Peyer's patch (tissue), 4 donors: ENCODE measurements around the gene CSRP1. TPM values are rescaled to one million over a fixed set of nuclear protein-coding genes. Genes with fewer than 3 reads are reported as not detected.

Experiments
- DNase-seq, 3 donors: peaks; one replicate each; pipeline ENCODE4 v3.0.0-alpha.2; 2017 to 2019
- H3K27ac ChIP-seq, 4 donors: fragments of 200-600 bp; sonication (generic); one replicate each; pipeline ENCODE4 v1.5.1; 2016 to 2019
- H3K27me3 ChIP-seq, 2 donors: fragments of 200-600 bp; sonication (generic); one replicate each; pipeline ENCODE4 v1.5.1; 2019
- H3K36me3 ChIP-seq, 3 donors: fragments of 200-600 bp; sonication (generic); one replicate each; pipeline ENCODE4 v1.5.1; 2016 to 2019
- H3K4me1 ChIP-seq, 4 donors: fragments of 200-600 bp; sonication (generic); one replicate each; pipeline ENCODE4 v1.5.1; 2016 to 2019
- H3K4me3 ChIP-seq, 4 donors: fragments of 200-600 bp; sonication (generic); 1 replicate in 3 of 4; 2 replicates in 1 of 4; pipeline ENCODE4 v1.5.1; 2016 to 2019; ENCODE audit warnings: mild to moderate bottlenecking in 1 of 4
- H3K9me3 ChIP-seq, 4 donors: fragments of 200-600 bp; sonication (generic); one replicate each; pipeline ENCODE4 v1.5.1; 2016 to 2019; ENCODE audit warnings: mild to moderate bottlenecking in 1 of 4
- CTCF ChIP-seq, 6 experiments: fragments of 450-650 bp in 4 of 6; fragments of 200-600 bp in 2 of 6; sonication (generic) in 1 of 6; IDR thresholded peaks; one replicate each; pipeline ENCODE4 v1.5.1; 2017 to 2019; ENCODE audit warnings: antibody characterized with exemption in 6 of 6, mild to moderate bottlenecking in 3 of 6, moderate library complexity in 1 of 6
- POLR2A ChIP-seq, 2 donors: fragments of 450-650 bp; IDR thresholded peaks; one replicate each; pipeline ENCODE4 v1.5.1; 2017; ENCODE audit warnings: antibody characterized with exemption in 2 of 2, mild to moderate bottlenecking in 2 of 2, moderate library complexity in 2 of 2
- total RNA-seq, 4 donors: library from RNA; depleted of rRNA; stranded (reverse); fragments of >200 nt; gene quantifications; one replicate each; pipeline ENCODE4 v1.1.0, GENCODE V29; 2016

CSRP1 gene
- total RNA-seq, 4 donors from 2014 or later, result 139 to 306 (median 160) TPM

GRCh38 chr1:201471772-201472171, 35.2 kb downstream of the CSRP1 start:
- Histone ChIP-seq H3K4me3 (no peak overlapping the region), H3K9me3 (no peaks in the 10 kb centered on the region), H3K4me1 (peaks cover 0 to 22% (median 4%) of the 10 kb centered on the region in 4 donors), H3K27me3 (no peaks in the 10 kb centered on the region), H3K27ac (no peak overlapping the region), H3K36me3 (no peaks in the 10 kb centered on the region)
- no peak for TF ChIP-seq POLR2A (IDR thresholded peaks at IDR 0.05)
- no peak for TF ChIP-seq CTCF (IDR thresholded peaks at IDR 0.05)
- no peak for DNase-seq

GRCh38 chr1:201470581-201470980, 36.3 kb downstream of the CSRP1 start:
- no peak overlapping the region for H3K4me3 ChIP-seq
- TF ChIP-seq CTCF (IDR thresholded peaks at IDR 0.05), result no peak
- TF ChIP-seq POLR2A (IDR thresholded peaks at IDR 0.05), result no peak
- no peaks in the 10 kb centered on the region for H3K27me3 ChIP-seq
- H3K27ac ChIP-seq, result no peak overlapping the region
- H3K9me3 ChIP-seq, result no peaks in the 10 kb centered on the region
- no peaks in the 10 kb centered on the region for H3K36me3 ChIP-seq
- peaks cover 0 to 23% (median 4%) of the 10 kb centered on the region in 4 donors for H3K4me1 ChIP-seq
- DNase-seq, result no peak

- Histone ChIP-seq H3K27ac (peak overlapping the region; percentile 73 to 92 (median 80)), H3K27me3 (no peaks in the 10 kb centered on the region), H3K36me3 (no peaks in the 10 kb centered on the region), H3K4me3 (peak overlapping the region in 3 of 4 donors; percentile 49 to 76 (median 74)), H3K4me1 (peaks cover 0 to 19% (median 4%) of the 10 kb centered on the region in 4 donors), H3K9me3 (no peaks in the 10 kb centered on the region)
- DNase-seq, result no peak
- no peak for TF ChIP-seq CTCF (IDR thresholded peaks at IDR 0.05)
- no peak for TF ChIP-seq POLR2A (IDR thresholded peaks at IDR 0.05)
These were observed 37.3 kb downstream of the CSRP1 start for GRCh38 chr1:201469645-201470074.

GRCh38 chr1:201468844-201469644, 37.9 kb downstream of the CSRP1 start, which contains the start of gene PHLDA3:
Gene PHLDA3 (minus strand): TSS chr1:201469188. CDS start chr1:201468786, 402 bp downstream.
- TF ChIP-seq CTCF (IDR thresholded peaks at IDR 0.05) (peak in 1 of 6 experiments; percentile 3), POLR2A (IDR thresholded peaks at IDR 0.05) (peak; percentile 26 to 28)
- DNase-seq, result peak; percentile 30 to 79 (median 74)
- Histone ChIP-seq H3K36me3 (no peaks in the 10 kb centered on the region), H3K9me3 (no peaks in the 10 kb centered on the region), H3K4me1 (peaks cover 0 to 19% (median 4%) of the 10 kb centered on the region in 4 donors), H3K27me3 (no peaks in the 10 kb centered on the region), H3K27ac (peak within 1 kb of the TSS; percentile 73 to 92 (median 80)), H3K4me3 (peak within 1 kb of the TSS; percentile 48 to 76 (median 62))

- no peak for TF ChIP-seq POLR2A (IDR thresholded peaks at IDR 0.05)
- TF ChIP-seq CTCF (IDR thresholded peaks at IDR 0.05), result no peak
- peak overlapping the region; percentile 48 to 76 (median 62) for H3K4me3 ChIP-seq
- peak overlapping the region; percentile 73 to 92 (median 80) for H3K27ac ChIP-seq
- H3K36me3 ChIP-seq, result no peaks in the 10 kb centered on the region
- peaks cover 0 to 19% (median 4%) of the 10 kb centered on the region in 4 donors for H3K4me1 ChIP-seq
- no peaks in the 10 kb centered on the region for H3K9me3 ChIP-seq
- DNase-seq, result no peak
- H3K27me3 ChIP-seq, result no peaks in the 10 kb centered on the region
These were observed 38.5 kb downstream of the CSRP1 start for GRCh38 chr1:201468501-201468843.
